LNCAP (cell line): ENCODE results near the gene DCAKD.

Experiments
- CTCF ChIP-seq: fragments of 450-650 bp; IDR thresholded peaks from 2 replicates; pipeline ENCODE4 v1.5.1; 2017; ENCODE audit warnings: mild to moderate bottlenecking

DCAKD gene

GRCh38 chr17:45086391-45086790 lies 35.0 kb upstream of the DCAKD start:
- TF ChIP-seq CTCF = no peak

- TF ChIP-seq CTCF = no peak
Measured at GRCh38 chr17:45081047-45081703, 29.7 kb upstream of the DCAKD start.

- TF ChIP-seq CTCF = no peak
Measured at GRCh38 chr17:45077643-45078042, 26.2 kb upstream of the DCAKD start.

- TF ChIP-seq CTCF = no peak
Measured at GRCh38 chr17:45073414-45074070, 22.1 kb upstream of the DCAKD start.

- no peak for TF ChIP-seq CTCF
Measured at GRCh38 chr17:45070809-45071208, 19.4 kb upstream of the DCAKD start.

GRCh38 chr17:45070001-45070400 lies 18.6 kb upstream of the DCAKD start:
- no peak for TF ChIP-seq CTCF

GRCh38 chr17:45067637-45068036 lies 16.2 kb upstream of the DCAKD start:
- no peak for TF ChIP-seq CTCF
